HG02798 (cell line): ENCODE data around the gene MAD2L2.

Experiments used
- ATAC-seq: cut with Tn5 transposase; IDR thresholded peaks from one replicate; pipeline ENCODE4 v1.9.1; 2021; ENCODE audit warnings: mild to moderate bottlenecking; ENCODE audit not compliant: unreplicated experiment, poor library complexity

Gene MAD2L2

DNA sequence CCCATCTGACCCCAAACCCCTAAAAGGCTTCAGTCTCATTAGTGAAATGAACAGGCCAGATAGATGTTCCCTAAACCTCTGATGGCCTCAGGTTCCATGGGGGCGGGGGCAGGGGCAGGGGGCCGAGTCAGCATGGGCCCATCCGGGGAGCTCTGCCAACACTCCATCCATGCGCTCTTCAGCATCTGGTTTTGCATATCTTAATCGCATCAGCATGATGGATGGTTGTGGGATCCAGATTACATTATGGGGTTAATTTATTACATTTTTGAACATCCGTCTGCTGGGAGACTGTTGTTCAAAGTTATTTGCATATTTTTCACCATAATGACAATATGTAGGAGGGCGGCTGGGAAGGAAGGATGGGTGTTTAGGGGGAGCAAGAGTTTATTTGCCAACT lies 3.1 kb upstream of the MAD2L2 start:
- ATAC-seq, result no peak

DNA sequence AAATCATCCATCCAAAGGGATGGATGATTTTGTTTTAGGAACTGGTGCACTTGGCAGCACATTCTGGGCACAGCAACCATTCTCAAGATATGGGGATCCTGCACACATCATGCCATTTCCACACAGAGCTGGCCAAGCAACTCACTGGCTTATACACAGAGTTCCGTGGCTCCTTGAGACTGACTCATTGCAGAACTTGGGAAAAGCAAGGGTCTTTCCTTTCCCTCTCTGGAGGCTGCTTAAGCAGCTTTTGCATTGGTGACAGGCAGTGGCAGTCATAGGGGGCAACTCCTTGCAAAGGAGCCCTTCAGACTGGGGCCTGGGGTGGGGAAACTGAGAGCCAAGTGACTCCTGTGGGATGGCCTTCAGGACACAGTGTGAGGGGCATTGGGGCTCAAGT lies 1.9 kb upstream of the MAD2L2 start:
- ATAC-seq, result no peak

DNA sequence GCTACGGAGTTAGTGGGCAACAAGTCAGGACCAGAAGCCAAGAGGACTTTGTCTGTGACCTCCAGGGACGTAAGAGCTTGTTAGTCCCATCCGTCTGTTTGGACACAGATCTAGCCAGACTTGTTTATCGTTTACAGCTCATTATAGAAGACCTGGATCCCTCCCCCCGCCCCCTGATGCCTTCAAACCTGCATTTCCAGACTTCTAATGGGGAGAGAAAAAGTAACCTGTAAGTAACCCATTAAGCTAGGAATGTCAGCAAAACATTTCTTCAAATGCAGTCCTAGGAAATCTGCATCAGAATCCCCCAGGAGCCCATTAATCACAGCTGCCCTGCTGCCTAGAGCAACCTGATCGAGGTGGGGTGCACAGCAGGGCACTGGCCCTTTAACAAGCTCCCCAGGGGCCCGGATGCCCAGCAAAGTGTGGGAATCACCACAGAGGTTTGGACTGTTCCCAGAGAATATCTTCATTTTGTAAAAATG lies 1.4 kb upstream of the MAD2L2 start:
- no peak for ATAC-seq

DNA sequence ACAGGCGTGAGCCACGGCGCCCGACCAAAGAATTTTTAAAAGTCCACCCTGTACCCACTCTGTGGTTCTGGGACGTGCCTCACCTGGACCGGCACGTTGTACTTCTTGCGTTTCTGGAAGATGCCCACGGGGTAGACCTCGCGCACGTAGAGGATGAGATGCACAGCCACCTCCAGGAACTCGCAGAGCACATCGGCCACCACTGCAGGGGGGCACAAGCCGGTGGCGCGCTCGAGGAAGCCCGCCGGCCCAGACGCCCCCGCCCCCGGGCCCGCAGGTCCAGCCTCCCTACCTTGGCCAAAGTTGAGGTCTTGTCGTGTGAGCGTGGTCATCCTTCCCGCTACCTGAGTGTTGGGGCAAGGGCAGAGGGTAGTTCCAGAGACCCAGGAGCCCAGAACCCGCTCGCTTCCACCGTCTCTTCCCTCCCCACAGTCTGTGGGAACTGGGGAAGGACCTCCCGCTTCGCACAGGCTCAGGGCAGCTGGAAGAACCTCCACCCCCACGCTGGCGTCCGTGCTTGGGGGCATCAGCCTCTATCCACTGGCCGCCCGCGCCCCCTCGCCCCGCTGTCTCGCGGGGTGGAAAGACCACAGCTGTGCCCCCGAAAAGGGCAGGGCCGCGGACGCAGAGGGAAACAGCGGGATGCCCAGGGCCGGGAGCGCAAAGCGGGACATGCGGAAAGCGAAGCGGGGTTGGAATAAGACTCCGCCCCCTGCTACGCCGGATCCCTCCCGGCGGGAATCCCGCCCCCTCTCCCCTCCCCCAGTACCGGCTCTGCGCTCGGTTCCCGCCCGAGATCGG lies 478 bp downstream of the MAD2L2 start:
- peak; percentile 21 for ATAC-seq

DNA sequence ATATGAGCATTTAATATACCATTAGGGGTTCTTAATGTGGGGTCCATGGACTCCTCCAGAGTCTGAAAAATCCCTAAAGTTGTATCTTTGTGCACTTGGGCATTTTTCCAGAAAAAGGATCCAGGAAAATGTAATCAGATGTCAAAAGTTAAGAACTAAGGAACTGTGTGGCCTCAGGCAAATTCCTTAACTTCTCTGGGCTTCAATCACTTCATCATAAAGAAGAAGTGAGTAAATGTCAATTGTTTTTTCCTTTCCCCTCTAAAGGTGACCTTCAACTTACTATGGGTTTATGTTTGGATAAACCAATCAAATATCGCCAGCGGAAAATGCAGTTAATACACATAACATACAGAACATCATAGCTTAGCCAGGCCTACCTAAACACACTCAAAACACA lies 2.5 kb downstream of the MAD2L2 start:
- no peak for ATAC-seq

DNA sequence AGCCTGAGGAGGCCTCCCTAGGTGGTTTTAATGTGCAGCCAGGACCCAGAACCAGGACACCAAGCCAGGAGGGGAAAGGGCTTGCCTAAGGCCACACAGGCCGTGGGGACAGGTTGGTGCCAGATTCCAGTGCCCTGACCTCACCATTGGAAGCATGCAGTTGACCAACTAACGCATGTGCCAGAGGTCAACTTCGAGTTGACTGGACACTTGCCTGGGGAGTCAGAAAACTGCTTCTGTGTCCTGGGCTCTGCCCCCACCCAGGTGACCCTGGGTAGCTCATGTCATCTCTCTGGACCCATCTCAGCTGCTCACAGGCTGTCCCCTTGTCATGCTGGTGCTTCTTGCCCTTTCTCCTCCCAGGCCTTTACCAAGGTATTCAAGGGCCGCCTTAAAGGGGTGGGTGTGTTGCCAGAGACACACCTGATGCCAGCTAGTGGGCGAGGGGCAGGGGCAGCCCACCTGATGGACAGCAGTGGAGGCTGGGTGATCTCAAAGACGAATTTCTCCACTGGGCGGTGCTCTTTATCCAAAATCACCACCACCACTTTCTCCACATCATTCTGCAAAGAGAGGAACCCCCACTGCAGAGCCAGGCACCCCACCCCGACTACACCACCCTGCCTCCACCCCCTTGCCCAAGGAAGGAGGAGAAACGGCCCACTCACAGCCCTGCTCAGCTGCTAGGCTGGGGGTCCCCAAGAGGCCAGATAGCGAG lies 4.4 kb downstream of the MAD2L2 start:
- no peak for ATAC-seq

DNA sequence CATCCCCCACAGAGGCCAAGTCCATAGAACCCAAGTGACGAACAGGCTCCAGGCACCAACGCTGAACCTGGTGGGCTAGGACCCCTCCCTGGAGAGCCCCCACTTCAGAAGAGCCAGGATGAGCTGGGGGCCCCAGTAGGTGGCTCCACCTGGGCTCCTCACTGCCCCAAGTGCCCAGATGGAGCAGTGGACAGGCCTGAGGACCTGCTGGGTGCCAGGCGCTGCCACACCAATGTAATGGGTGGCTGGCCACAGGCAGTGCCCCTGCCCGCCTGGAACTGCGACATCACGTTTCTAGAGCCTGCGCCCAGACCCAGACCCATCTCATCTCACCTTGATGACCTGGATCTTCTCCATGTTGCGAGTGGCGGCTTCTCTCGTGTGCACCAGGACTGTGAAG lies 5.6 kb downstream of the MAD2L2 start:
- ATAC-seq, result no peak

DNA sequence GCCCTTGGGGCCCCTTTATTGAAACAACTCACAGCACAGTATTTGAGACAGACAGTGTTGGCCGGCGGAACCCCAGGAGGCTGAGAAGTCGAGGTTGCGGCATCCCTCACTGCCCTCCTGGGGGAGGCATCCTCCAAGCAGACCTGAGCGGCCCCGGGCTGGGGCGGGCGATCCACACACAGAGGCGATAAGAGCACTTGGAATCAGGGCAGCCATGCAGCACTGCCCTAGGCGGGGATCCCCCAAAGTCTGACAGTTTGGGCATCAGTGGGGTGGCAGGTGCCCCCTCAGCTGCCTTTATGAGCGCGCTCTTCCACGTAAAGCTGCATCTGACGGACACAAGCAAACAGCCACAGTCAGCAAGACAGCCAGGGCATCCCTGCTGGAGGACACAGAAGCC lies 6.5 kb downstream of the MAD2L2 start:
- no peak for ATAC-seq

DNA sequence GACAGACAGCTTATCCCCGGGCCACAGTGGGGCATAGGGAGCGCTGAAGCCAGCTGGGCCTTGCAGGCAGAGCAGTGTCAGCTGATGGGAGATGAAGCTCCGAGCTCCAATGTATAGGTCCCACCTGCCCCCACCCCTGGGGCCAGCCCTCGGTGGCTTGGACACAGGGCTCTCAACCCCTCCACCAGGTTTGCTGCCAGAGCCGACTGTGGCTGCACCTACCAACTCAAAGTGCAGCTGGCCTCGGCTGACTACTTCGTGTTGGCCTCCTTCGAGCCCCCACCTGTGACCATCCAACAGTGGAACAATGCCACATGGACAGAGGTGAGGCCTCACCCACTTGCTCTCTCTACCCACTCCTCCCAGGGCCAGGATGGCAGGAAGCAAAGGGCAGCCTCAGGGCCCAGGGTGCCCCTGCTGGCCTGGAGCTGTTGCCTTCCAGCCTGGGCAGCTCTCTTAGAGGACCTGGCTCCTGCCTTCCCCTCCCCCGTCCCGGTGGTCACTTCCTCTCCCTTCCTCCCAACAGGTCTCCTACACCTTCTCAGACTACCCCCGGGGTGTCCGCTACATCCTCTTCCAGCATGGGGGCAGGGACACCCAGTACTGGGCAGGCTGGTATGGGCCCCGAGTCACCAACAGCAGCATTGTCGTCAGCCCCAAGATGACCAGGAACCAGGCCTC lies 7.7 kb downstream of the MAD2L2 start:
- no peak for ATAC-seq

DNA sequence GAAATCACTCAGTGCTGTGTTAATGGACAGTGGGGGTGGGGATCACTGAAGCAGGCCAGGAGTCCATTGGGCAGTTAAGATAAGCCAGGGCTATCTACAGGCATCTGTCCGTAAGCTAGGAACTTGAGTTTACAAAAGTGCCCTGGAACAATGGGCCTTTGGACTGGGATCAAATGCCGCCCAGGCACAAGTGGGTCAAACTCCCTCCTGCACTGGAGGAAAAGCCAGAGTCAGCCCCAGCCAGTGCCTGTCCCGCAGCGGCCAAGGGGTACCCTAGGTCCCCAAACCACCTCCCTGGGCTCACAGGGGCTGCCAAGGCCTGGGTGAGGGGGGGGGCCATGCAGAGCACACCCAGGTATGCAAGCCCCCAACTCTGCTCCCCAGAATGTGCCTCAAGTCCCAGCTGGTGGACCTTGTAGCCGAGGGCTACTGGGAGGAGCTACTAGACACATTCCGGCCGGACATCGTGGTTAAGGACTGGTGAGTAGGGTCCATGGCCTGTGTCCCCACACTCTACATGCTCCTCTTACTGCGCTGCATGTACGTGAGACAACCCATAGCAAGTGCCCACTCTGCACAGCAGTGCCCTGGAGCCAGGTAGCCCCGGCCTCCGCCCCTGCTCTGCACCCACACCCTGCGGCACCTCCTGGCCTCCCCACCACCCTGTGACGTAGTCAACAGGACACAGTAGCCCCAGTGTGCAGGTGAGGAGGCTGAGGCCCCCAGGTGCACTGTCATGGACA lies 9.2 kb downstream of the MAD2L2 start:
- no peak for ATAC-seq

DNA sequence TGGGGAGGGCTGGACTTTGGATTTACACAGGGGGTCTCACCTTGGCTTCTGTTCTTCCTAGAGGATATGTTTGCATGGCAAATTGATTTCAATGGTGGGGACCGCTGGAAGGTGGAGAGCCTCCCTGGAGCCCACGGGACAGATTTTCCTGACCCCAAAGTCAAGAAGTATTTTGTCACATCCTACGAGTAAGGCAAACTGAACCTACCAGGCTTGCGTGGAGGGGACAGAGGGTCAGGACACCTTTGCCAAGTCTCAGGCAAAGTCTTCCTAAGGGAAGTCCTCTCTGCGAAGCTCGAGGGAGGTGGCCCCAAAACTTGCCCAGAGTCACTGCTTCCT lies 9.8 kb downstream of the MAD2L2 start:
- no peak for ATAC-seq

DNA sequence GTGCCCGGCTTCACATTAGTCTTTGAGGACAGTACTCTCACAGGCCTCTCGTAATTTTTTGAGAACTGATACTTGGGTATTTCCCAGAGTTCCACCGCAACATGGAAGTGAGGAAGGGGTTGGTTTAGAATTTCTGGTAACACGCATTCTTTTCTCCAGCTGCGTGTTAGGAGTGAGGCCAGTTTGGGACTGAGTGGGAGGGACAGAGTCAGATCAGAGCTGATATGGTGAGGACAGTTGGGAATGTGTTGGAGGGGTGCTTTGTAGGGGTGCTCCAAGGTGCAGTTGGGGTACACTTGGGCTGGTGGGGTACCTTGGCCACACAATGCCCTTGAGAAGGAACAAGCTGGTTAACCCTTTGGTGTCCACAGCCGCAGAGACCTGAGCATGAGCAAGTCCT lies 10.2 kb downstream of the MAD2L2 start:
- no peak for ATAC-seq

DNA sequence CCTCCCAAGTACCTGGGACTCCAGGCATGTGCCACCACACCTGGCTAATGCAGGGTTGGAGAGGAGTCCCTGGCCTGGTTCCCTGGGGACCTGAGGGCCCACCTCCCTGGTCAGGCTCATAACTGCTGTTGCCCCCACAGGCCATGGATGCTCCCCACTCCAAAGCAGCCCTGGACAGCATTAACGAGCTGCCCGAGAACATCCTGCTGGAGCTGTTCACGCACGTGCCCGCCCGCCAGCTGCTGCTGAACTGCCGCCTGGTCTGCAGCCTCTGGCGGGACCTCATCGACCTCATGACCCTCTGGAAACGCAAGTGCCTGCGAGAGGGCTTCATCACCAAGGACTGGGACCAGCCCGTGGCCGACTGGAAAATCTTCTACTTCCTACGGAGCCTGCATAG lies 12.4 kb downstream of the MAD2L2 start:
- ATAC-seq, result no peak

DNA sequence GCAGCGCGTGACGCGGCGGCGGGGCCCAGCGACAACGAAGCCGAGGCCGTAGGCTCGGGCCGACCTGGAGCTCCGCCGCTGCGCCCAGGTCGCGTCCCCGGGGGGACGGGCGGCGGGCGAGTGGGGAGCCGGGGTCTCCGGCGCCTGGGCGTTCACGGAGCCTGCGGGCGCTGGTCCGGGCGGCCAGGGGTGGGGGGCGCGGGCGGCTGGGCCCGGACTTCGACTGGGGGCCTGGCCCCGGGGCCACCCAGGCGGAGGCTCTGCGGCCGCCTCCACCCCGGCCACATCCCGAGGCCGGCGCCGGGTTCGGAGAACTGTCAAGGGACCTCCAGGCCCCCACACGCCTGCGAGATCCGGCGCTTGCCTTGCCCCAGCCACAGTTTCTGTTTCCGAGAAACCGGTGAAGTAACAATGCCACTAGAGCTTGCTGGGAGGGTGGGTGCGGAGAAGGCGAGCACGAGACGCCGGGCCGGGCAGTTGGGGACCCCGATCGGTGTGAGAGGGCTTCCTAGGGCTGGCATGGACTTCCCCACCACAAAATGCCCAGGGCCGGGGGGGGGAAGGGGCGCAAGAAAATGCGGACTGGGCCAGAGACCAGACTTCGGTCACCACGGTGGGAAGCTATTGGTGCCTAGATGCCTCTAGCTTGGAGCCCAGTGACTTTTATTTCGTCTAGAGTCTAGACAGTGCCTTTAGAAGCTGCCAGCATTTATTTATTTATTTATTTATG lies 16.4 kb downstream of the MAD2L2 start:
- ATAC-seq, result peak; percentile 39

DNA sequence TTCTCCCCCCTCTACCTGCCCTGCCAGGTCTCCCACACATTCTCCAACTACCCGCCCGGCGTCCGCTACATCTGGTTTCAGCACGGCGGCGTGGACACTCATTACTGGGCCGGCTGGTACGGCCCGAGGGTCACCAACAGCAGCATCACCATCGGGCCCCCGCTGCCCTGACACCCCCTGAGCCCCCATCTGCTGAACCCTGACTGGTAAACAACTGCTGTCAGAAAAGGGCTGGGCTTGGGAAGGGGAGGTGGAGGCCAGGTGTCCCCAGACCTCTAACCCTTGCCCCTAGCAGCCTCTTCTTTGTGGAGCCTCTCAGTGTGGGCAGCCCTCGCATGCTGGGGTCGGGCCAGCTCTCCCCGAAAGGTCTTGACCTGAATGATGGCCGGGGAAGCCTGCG lies 19.8 kb downstream of the MAD2L2 start:
- ATAC-seq, result no peak

DNA sequence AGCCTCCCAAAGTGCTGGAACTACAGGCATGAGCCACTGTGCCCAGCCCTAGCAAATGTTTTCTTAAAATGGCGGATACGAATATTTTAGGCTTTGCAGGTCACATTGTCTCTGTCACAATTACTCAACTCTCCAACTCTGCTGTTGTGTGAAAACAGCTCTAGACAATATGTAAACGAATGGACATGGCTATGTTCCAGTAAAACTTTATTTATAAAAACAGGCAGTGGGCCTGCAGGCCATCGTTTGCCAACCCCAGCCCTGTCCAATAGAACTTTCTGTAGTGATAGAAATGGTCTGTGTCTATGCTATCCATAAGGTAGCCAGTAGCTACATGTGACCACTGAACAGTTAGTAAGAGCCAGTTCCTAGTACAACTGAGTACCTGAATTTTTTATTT lies 21.2 kb downstream of the MAD2L2 start:
- no peak for ATAC-seq

DNA sequence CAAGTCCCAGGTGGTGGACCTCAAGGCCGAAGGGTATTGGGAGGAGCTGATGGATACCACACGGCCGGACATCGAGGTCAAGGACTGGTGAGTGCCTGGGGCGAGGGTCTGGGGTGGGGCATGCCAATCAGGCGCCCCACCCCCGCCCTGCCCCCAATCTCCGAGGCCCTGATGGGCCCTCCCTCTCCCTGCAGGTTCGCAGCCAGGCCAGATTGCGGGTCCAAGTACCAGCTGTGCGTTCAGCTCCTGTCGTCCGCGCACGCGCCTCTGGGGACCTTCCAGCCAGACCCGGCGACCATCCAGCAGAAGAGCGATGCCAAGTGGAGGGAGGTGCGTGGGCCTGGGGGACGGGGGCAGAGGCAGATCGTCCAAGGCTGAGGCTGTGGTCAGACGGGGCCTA lies 22.4 kb downstream of the MAD2L2 start:
- ATAC-seq, result no peak

DNA sequence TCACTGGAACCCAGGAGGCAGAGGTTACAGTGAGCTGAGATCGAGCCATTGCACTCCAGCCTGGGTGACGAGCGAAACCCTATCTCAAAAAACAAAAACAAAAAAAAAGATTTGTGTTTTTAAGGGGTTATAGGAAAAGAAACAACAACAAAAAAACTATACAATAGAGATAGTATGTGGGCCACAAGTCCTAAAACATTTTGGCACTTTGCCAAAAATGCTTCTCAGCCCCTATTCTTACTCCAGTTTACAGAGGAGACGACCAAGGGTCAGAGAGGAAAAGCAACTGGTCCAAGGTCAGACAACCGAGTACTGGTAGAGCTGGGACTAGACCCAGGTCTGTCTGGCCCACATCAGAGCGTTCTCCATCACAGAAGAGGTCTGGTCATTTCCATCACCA lies 23.3 kb downstream of the MAD2L2 start:
- ATAC-seq, result no peak

DNA sequence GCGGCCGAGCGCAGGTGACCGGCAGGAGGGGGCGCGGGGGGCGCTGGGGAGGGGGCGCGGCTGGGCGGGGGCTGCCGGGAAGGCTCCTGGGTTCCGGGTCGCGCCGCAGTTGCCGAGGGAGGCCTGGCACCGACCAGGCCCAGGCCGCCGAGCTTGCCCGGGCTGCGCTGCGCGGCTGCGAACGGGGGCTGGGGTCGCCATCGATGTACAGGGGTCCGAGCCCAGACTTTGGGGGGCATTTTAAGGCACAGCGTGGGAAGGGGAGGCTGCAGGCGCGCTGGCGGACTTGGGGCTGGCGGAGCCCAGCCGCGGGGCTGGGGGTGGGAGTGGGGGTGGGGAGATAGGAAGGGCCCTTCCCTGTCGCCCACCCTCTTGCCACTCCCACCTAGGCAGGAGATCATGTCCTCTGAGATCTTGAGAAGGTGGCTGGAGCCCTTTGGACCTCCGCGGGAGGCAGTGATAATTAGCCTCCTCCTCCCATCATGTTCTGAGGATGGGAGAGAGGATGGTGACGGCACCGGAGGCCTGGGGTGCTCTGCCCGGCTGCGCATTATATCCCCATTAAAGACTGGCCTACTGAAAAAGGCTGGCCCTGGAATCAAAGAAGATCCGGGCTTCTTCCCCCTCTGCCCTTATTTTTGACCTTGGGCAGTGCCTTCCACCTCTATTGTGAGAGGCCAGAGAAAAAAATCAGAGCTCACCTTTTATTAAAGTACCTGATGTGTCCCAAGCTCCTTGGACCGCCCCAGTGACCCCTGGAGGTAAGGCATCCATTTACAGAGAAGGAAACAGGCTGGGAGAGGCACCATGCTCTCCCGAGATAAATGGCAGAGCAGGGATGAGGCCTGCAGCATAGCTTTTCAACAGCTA lies 25.8 kb downstream of the MAD2L2 start:
- ATAC-seq, result peak; percentile 18
